ENCODE results near the gene ZNF746.

ZNF746 gene

GRCh38 chr7:149459540-149460452 lies 37.8 kb downstream of the ZNF746 start:
- DNase-seq (ENCODE audit: extremely low read depth, low read depth): no peak
- H3K4me3 ChIP-seq (replicated peaks; ENCODE audit: low read depth, low read length): peak overlapping the region; percentile 67
- TF ChIP-seq, protein P1, sequence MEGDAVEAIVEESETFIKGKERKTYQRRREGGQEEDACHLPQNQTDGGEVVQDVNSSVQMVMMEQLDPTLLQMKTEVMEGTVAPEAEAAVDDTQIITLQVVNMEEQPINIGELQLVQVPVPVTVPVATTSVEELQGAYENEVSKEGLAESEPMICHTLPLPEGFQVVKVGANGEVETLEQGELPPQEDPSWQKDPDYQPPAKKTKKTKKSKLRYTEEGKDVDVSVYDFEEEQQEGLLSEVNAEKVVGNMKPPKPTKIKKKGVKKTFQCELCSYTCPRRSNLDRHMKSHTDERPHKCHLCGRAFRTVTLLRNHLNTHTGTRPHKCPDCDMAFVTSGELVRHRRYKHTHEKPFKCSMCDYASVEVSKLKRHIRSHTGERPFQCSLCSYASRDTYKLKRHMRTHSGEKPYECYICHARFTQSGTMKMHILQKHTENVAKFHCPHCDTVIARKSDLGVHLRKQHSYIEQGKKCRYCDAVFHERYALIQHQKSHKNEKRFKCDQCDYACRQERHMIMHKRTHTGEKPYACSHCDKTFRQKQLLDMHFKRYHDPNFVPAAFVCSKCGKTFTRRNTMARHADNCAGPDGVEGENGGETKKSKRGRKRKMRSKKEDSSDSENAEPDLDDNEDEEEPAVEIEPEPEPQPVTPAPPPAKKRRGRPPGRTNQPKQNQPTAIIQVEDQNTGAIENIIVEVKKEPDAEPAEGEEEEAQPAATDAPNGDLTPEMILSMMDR (IDR thresholded peaks at IDR 0.05; ENCODE audit: low read depth, low read length, missing control alignments): no peak

DNA sequence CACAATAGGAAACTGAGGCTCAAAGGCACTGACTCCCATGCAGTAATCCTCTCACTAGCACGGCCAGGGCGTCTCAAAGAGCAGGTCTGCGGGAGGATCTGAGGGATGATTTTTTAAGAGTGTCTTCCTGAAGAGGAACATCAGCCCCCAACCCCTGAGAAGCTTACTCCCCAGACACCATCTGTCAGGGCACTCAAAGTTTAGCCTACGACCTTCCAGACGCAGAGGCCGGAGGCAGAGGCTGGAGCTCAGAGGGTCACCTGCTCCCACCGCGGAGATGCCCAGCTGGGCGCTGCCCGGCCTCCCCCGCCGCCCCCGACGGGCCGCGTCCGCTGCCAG lies 38.4 kb downstream of the ZNF746 start:
- DNase-seq (ENCODE audit: extremely low read depth, low read depth): no peak
- TF ChIP-seq, protein P1 (IDR thresholded peaks at IDR 0.05; ENCODE audit: low read depth, low read length, missing control alignments): no peak
- H3K4me3 ChIP-seq (replicated peaks; ENCODE audit: low read depth, low read length): peak overlapping the region; percentile 51

GRCh38 chr7:149458235-149458634 lies 39.4 kb downstream of the ZNF746 start:
- TF ChIP-seq, protein P1 (IDR thresholded peaks at IDR 0.05; ENCODE audit: low read depth, low read length, missing control alignments): no peak
- H3K4me3 ChIP-seq (replicated peaks; ENCODE audit: low read depth, low read length): no peak overlapping the region
- no peak for DNase-seq (ENCODE audit: extremely low read depth, low read depth)

DNA sequence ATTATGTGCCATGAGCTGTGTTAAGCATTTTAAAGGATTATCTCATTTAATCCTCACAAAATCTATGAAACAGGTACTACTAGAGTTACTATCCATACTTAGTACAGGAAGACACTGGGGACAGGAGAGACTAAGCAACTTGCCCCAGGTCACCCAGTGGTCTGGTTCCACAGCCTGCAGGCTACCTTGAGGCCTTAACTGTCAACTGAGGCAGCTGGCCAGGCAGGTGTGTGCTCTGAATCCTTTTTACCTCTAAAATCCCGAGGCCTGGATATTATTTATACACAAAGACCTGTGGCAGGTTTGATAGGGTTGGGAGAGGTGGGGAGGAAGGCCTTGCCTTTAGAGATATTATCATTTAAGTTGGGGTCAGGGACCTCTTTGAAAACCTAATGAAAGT lies 39.8 kb downstream of the ZNF746 start:
- no peak for DNase-seq (ENCODE audit: extremely low read depth, low read depth)
- TF ChIP-seq, protein P1 (IDR thresholded peaks at IDR 0.05; ENCODE audit: low read depth, low read length, missing control alignments): no peak

GRCh38 chr7:149456506-149457421 lies 40.8 kb downstream of the ZNF746 start:
- DNase-seq (ENCODE audit: extremely low read depth, low read depth): no peak
- TF ChIP-seq, protein P1 (IDR thresholded peaks at IDR 0.05; ENCODE audit: low read depth, low read length, missing control alignments): no peak
- H3K4me3 ChIP-seq (replicated peaks; ENCODE audit: low read depth, low read length): no peak overlapping the region

More for the DNA sequence above, 39.8 kb downstream of the ZNF746 start:
- H3K4me3 ChIP-seq (replicated peaks; ENCODE audit: low read depth, low read length): no peak overlapping the region

- DNase-seq (ENCODE audit: extremely low read depth, low read depth): no peak
- no peak overlapping the region for H3K4me3 ChIP-seq (replicated peaks; ENCODE audit: low read depth, low read length)
- TF ChIP-seq, protein P1 (IDR thresholded peaks at IDR 0.05; ENCODE audit: low read depth, low read length, missing control alignments): no peak
Observed at GRCh38 chr7:149455175-149455950, 42.2 kb downstream of the ZNF746 start.
